Liver (tissue), 9 donors: Measurements from ENCODE around the gene TBC1D10B. TPM values are rescaled to one million over a fixed set of nuclear protein-coding genes. Genes with fewer than 3 reads are reported as not detected.

Source experiments
- DNase-seq: peaks from one replicate; pipeline ENCODE4 v3.0.0-alpha.2; 2017; ENCODE audit warnings: low spot score
- H3K27ac ChIP-seq, 2 donors: one replicate each; pipeline ENCODE4 v1.7.0; 2013; ENCODE audit warnings: inconsistent platforms in 2 of 2, low read length in 2 of 2, control low read depth in 1 of 2, low read depth in 1 of 2, mild to moderate bottlenecking in 1 of 2
- H3K27me3 ChIP-seq, 4 donors: one replicate each; pipeline versions ENCODE4 v1.6.1 to v1.7.0; 2013; ENCODE audit warnings: low read length in 3 of 4, inconsistent platforms in 1 of 4, mild to moderate bottlenecking in 1 of 4, moderate library complexity in 1 of 4; ENCODE audit not compliant: control insufficient read depth in 4 of 4, insufficient read depth in 4 of 4
- H3K36me3 ChIP-seq, 4 donors: one replicate each; pipeline versions ENCODE4 v1.6.1 to v1.7.0; 2013; ENCODE audit warnings: low read length in 3 of 4, mild to moderate bottlenecking in 3 of 4, low read depth in 1 of 4, moderate library complexity in 1 of 4; ENCODE audit not compliant: control insufficient read depth in 4 of 4, insufficient read depth in 3 of 4
- H3K4me1 ChIP-seq, 4 donors: one replicate each; pipeline versions ENCODE4 v1.6.1 to v1.7.0; 2013; ENCODE audit warnings: low read length in 3 of 4, mild to moderate bottlenecking in 3 of 4, moderate library complexity in 1 of 4; ENCODE audit not compliant: control insufficient read depth in 4 of 4, insufficient read depth in 4 of 4
- H3K4me3 ChIP-seq, 3 donors: one replicate each; pipeline versions ENCODE4 v1.6.1 to v1.7.0; 2013; ENCODE audit warnings: low read length in 3 of 3, control low read depth in 1 of 3, low read depth in 1 of 3, mild to moderate bottlenecking in 1 of 3
- H3K9ac ChIP-seq, 2 donors: one replicate each; pipeline ENCODE4 v1.7.0; 2013; ENCODE audit warnings: low read length in 2 of 2, mild to moderate bottlenecking in 2 of 2, moderate library complexity in 2 of 2, control low read depth in 1 of 2, low read depth in 1 of 2
- H3K9me3 ChIP-seq, 4 donors: one replicate each; pipeline versions ENCODE4 v1.6.1 to v1.7.0; 2013; ENCODE audit warnings: low read length in 3 of 4; ENCODE audit not compliant: control insufficient read depth in 4 of 4
- ATF3 ChIP-seq: IDR thresholded peaks from 2 replicates; pipeline ENCODE4 v1.6.1; 2016; ENCODE audit warnings: antibody characterized with exemption
- CTCF ChIP-seq: fragments of 150-350 bp; IDR thresholded peaks from 2 replicates; pipeline ENCODE4 v1.5.1; 2017; ENCODE audit warnings: improper control_type of control experiment, low read depth, low read length; ENCODE audit not compliant: missing input control
- EGR1 ChIP-seq, 2 donors: IDR thresholded peaks; 2 replicates each; pipeline ENCODE4 v1.6.1; 2016 to 2018; ENCODE audit warnings: antibody characterized with exemption in 2 of 2, low read depth in 2 of 2
- FOXA1 ChIP-seq: IDR thresholded peaks from 2 replicates; pipeline ENCODE4 v1.6.1; 2016; ENCODE audit warnings: antibody characterized with exemption
- FOXA2 ChIP-seq: IDR thresholded peaks from 2 replicates; pipeline ENCODE4 v1.6.1; 2016; ENCODE audit warnings: antibody characterized with exemption
- GABPA ChIP-seq, 2 donors: IDR thresholded peaks in 1 of 2; conservative IDR thresholded peaks in 1 of 2; 2 replicates each; pipeline ENCODE4 v1.6.1; 2016; ENCODE audit warnings: antibody characterized with exemption in 2 of 2, mild to moderate bottlenecking in 1 of 2, moderate library complexity in 1 of 2
- HNF4A ChIP-seq, 2 donors: conservative IDR thresholded peaks; 2 replicates each; pipeline ENCODE4 v1.6.1; 2016; ENCODE audit warnings: antibody characterized with exemption in 2 of 2, mild to moderate bottlenecking in 2 of 2
- HNF4G ChIP-seq: IDR thresholded peaks from 2 replicates; pipeline ENCODE4 v1.6.1; 2016; ENCODE audit warnings: antibody characterized with exemption
- JUND ChIP-seq, 2 donors: IDR thresholded peaks; 2 replicates each; pipeline ENCODE4 v1.6.1; 2016; ENCODE audit warnings: antibody characterized with exemption in 2 of 2
- MAX ChIP-seq: IDR thresholded peaks from 2 replicates; pipeline ENCODE4 v1.6.1; 2016; ENCODE audit warnings: antibody characterized with exemption
- NR2F2 ChIP-seq: IDR thresholded peaks from 2 replicates; pipeline ENCODE4 v1.6.1; 2016; ENCODE audit warnings: antibody characterized with exemption
- RAD21 ChIP-seq, 2 donors: IDR thresholded peaks; 2 replicates each; pipeline ENCODE4 v1.6.1; 2016; ENCODE audit warnings: antibody characterized with exemption in 2 of 2, mild to moderate bottlenecking in 2 of 2
- REST ChIP-seq: IDR thresholded peaks from 2 replicates; pipeline ENCODE4 v1.6.1; 2016; ENCODE audit warnings: antibody characterized with exemption, mild to moderate bottlenecking
- RXRA ChIP-seq, 2 donors: IDR thresholded peaks; 2 replicates each; pipeline ENCODE4 v1.6.1; 2017 to 2018; ENCODE audit warnings: antibody characterized with exemption in 2 of 2, mild to moderate bottlenecking in 1 of 2
- SP1 ChIP-seq: IDR thresholded peaks from 2 replicates; pipeline ENCODE4 v1.6.1; 2018; ENCODE audit warnings: antibody characterized with exemption, mild to moderate bottlenecking
- TAF1 ChIP-seq: conservative IDR thresholded peaks from 2 replicates; pipeline ENCODE4 v1.6.1; 2016; ENCODE audit warnings: antibody characterized with exemption, mild to moderate bottlenecking
- YY1 ChIP-seq: IDR thresholded peaks from 2 replicates; pipeline ENCODE4 v1.6.1; 2016; ENCODE audit warnings: antibody characterized with exemption, mild to moderate bottlenecking
- ZBTB33 ChIP-seq: IDR thresholded peaks from 2 replicates; pipeline ENCODE4 v1.6.1; 2016; ENCODE audit warnings: antibody characterized with exemption
- WGBS: extraction: QIAGEN DNeasy Blood & Tissue Kit; methylation state at CpG from one replicate; pipeline ENCODE4 v1.1.7; 2013; 5-methylcytosine and 5-hydroxymethylcytosine counted together
- polyA plus RNA-seq, 2 donors: library from polyadenylated mRNA; stranded (reverse) in 1 of 2; unstranded in 1 of 2; fragments of 200-250 nt in 1 of 2; fragments of >200 nt in 1 of 2; fragmentation: Nextera tagmentation in 1 of 2; extraction: Ambion mirVana in 1 of 2; gene quantifications; one replicate each; pipeline versions ENCODE4 v1.2.1 to v1.2.3, GENCODE V29; 2013 to 2015
- total RNA-seq, 2 donors: library from RNA; depleted of rRNA; stranded (reverse); fragments of >200 nt; gene quantifications; one replicate each; pipeline ENCODE4 v1.2.3, GENCODE V29; 2014
- donor health status: healthy.
- donor health status: healthy.
- donor health status: healthy.
- donor health status: healthy.
- donor health status: healthy.

TBC1D10B gene
- total and polyA plus RNA-seq, 4 donors = 3.6 to 16.5 (median 12.6) TPM

GRCh38 chr16:30406795-30407101, 36.5 kb upstream of the TBC1D10B start:
- no peaks in the 10 kb centered on the region for H3K9me3 ChIP-seq
- peak overlapping the region; percentile 78 to 87 for H3K27ac ChIP-seq
- no peak for DNase-seq
- peak overlapping the region in 1 of 2 donors; percentile 89 for H3K9ac ChIP-seq
- no peak for TF ChIP-seq TAF1
- TF ChIP-seq NR2F2 = no peak
- TF ChIP-seq MAX = no peak
- TF ChIP-seq ATF3 = no peak
- no peak for TF ChIP-seq GABPA (IDR thresholded peaks at IDR 0.05 in 1 of 2, conservative IDR thresholded peaks at IDR 0.05 in 1 of 2)
- H3K4me3 ChIP-seq = peak overlapping the region; percentile 30 to 74 (median 51)
- H3K27me3 ChIP-seq = no peaks in the 10 kb centered on the region
- 23% methylated on average over 14 of the region's 14 CpGs for WGBS
- H3K4me1 ChIP-seq = peaks cover 10 to 37% (median 30%) of the 10 kb centered on the region in 4 donors
- no peaks in the 10 kb centered on the region for H3K36me3 ChIP-seq

GRCh38 chr16:30401768-30402425, 31.6 kb upstream of the TBC1D10B start:
- Histone ChIP-seq H3K27me3 (no peaks in the 10 kb centered on the region), H3K9me3 (no peaks in the 10 kb centered on the region), H3K4me3 (no peak overlapping the region), H3K4me1 (peaks cover 6 to 25% (median 17%) of the 10 kb centered on the region in 4 donors), H3K36me3 (peaks cover 0 to 3% (median 1%) of the 10 kb centered on the region in 4 donors), H3K27ac (peak overlapping the region; percentile 43 to 84), H3K9ac (no peak overlapping the region)
- DNase-seq = no peak
- WGBS = 64% methylated on average over 8 of the region's 8 CpGs
- TF ChIP-seq EGR1 (IDR thresholded peaks at IDR 0.05; ENCODE audit: low read depth in 2 of 2) (no peak), REST (peak; percentile 42), YY1 (peak; percentile 56), GABPA (IDR thresholded peaks at IDR 0.05 in 1 of 2, conservative IDR thresholded peaks at IDR 0.05 in 1 of 2) (no peak), RXRA (IDR thresholded peaks at IDR 0.05) (peak; percentile 56 to 78), JUND (IDR thresholded peaks at IDR 0.05) (peak in 1 of 2 donors; percentile 64), FOXA1 (peak; percentile 89), HNF4A (conservative IDR thresholded peaks at IDR 0.05) (peak; percentile 82 to 91), RAD21 (IDR thresholded peaks at IDR 0.05) (peak in 1 of 2 donors; percentile 21), NR2F2 (no peak), MAX (peak; percentile 34), TAF1 (no peak), ZBTB33 (peak; percentile 65), ATF3 (peak; percentile 25), CTCF (no peak), HNF4G (peak; percentile 66), SP1 (peak; percentile 94), FOXA2 (peak; percentile 86)
